RWPE2 (cell line): ENCODE measurements around the gene PRMT1.

Experiments
- ATAC-seq: fragments of 200-7000 bp; cut with Tn5 transposase; 3 replicates; pipeline ENCODE4 v1.9.1; 2021; ENCODE audit warnings: low read depth
- DNase-seq: peaks from one replicate; pipeline ENCODE4 v3.0.0-alpha.2; 2020; ENCODE audit warnings: low spot score
- H3K27ac ChIP-seq: fragments of 450-650 bp; 2 replicates; pipeline ENCODE4 v1.5.1; 2017; ENCODE audit warnings: mild to moderate bottlenecking; ENCODE audit not compliant: poor library complexity, severe bottlenecking
- H3K27me3 ChIP-seq: fragments of 250-450 bp; sonication (Bioruptor Pico); 2 replicates; pipeline ENCODE4 v1.5.1; 2021; ENCODE audit warnings: mild to moderate bottlenecking, moderate library complexity; ENCODE audit not compliant: insufficient read depth, poor library complexity, severe bottlenecking
- H3K36me3 ChIP-seq: fragments of 250-450 bp; sonication (Bioruptor Pico); 2 replicates; pipeline ENCODE4 v1.5.1; 2020; ENCODE audit warnings: low read depth, mild to moderate bottlenecking, moderate library complexity
- H3K4me1 ChIP-seq: fragments of 250-450 bp; sonication (Bioruptor Pico); 2 replicates; pipeline ENCODE4 v1.5.1; 2021; ENCODE audit warnings: mild to moderate bottlenecking, moderate library complexity; ENCODE audit not compliant: insufficient read depth, poor library complexity, severe bottlenecking
- H3K4me3 ChIP-seq: fragments of 250-450 bp; sonication (Bioruptor Pico); 2 replicates; pipeline ENCODE4 v1.5.1; 2021; ENCODE audit warnings: mild to moderate bottlenecking, moderate library complexity; ENCODE audit not compliant: severe bottlenecking
- H3K9me3 ChIP-seq: fragments of 250-450 bp; sonication (Bioruptor Pico); 2 replicates; pipeline ENCODE4 v1.5.1; 2021; ENCODE audit warnings: mild to moderate bottlenecking, moderate library complexity; ENCODE audit not compliant: severe bottlenecking
- CTCF ChIP-seq: fragments of 450-650 bp; IDR thresholded peaks from one replicate; pipeline ENCODE4 v1.5.1; 2017; ENCODE audit warnings: mild to moderate bottlenecking, moderate library complexity; ENCODE audit not compliant: poor library complexity, severe bottlenecking

The PRMT1 gene

GRCh38 chr19:49655570-49656455 lies 21.3 kb upstream of the PRMT1 start:
- Histone ChIP-seq H3K36me3 (peaks cover 75% of the 10 kb centered on the region), H3K4me1 (no peaks in the 10 kb centered on the region), H3K4me3 (no peak overlapping the region), H3K27ac (no peak overlapping the region), H3K27me3 (no peaks in the 10 kb centered on the region), H3K9me3 (no peaks in the 10 kb centered on the region)
- TF ChIP-seq CTCF = no peak
- ATAC-seq (no peak), DNase-seq (no peak)

GRCh38 chr19:49656456-49657109 lies 20.5 kb upstream of the PRMT1 start:
- Histone ChIP-seq H3K4me1 (no peaks in the 10 kb centered on the region), H3K27me3 (no peaks in the 10 kb centered on the region), H3K4me3 (no peak overlapping the region), H3K36me3 (peaks cover 82% of the 10 kb centered on the region), H3K27ac (no peak overlapping the region), H3K9me3 (no peaks in the 10 kb centered on the region)
- ATAC-seq (no peak), DNase-seq (no peak)
- TF ChIP-seq CTCF = no peak

- Histone ChIP-seq H3K36me3 (peaks cover 88% of the 10 kb centered on the region), H3K27me3 (no peaks in the 10 kb centered on the region), H3K27ac (no peak overlapping the region), H3K4me3 (no peak overlapping the region), H3K9me3 (no peaks in the 10 kb centered on the region), H3K4me1 (no peaks in the 10 kb centered on the region)
- ATAC-seq = no peak
- TF ChIP-seq CTCF = no peak
- DNase-seq = no peak
Measured at GRCh38 chr19:49657493-49658138, 19.5 kb upstream of the PRMT1 start.

GRCh38 chr19:49658139-49658517 lies 18.9 kb upstream of the PRMT1 start:
- Histone ChIP-seq H3K4me1 (no peaks in the 10 kb centered on the region), H3K27me3 (no peaks in the 10 kb centered on the region), H3K36me3 (peaks cover 86% of the 10 kb centered on the region), H3K27ac (no peak overlapping the region), H3K9me3 (no peaks in the 10 kb centered on the region), H3K4me3 (no peak overlapping the region)
- TF ChIP-seq CTCF = no peak
- no peak for DNase-seq
- no peak for ATAC-seq
